DOHH2 (cell line): ENCODE data around the gene AHI1.

Experiments
- EZH2phosphoT487 ChIP-seq: fragments of 200-600 bp; sonication (generic); IDR thresholded peaks from 2 replicates; pipeline ENCODE4 v1.6.1; 2017; ENCODE audit warnings: borderline replicate concordance, mild to moderate bottlenecking, antibody characterized with exemption, low read length, moderate library complexity, mixed read lengths
- TF ChIP-seq, protein P1 (sequence below): fragments of 200-600 bp; sonication (generic); IDR thresholded peaks from one replicate; pipeline ENCODE4 v1.5.1; 2014; ENCODE audit warnings: antibody characterized with exemption, mild to moderate bottlenecking, low read depth, low read length; ENCODE audit not compliant: poor library complexity, severe bottlenecking

DNA sequence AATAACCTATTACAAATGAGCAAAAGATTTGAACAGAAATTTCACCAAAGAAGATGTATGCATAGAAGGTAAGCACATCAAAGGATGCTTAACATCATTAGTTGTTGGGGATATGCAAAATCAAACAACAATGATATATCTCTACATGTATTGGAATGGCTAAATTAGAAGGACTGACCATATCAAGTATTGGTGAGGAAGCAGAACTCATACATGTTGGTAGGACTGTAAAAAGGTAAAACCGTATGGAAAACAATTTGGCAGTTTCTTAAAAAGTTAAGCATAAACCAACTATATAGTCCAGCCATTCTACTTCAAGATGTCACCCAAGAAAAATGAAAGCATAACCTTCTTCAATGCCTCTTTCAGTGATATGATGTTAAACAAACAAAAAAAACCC is 202.5 kb downstream of the AHI1 start:
- TF ChIP-seq, protein P1, sequence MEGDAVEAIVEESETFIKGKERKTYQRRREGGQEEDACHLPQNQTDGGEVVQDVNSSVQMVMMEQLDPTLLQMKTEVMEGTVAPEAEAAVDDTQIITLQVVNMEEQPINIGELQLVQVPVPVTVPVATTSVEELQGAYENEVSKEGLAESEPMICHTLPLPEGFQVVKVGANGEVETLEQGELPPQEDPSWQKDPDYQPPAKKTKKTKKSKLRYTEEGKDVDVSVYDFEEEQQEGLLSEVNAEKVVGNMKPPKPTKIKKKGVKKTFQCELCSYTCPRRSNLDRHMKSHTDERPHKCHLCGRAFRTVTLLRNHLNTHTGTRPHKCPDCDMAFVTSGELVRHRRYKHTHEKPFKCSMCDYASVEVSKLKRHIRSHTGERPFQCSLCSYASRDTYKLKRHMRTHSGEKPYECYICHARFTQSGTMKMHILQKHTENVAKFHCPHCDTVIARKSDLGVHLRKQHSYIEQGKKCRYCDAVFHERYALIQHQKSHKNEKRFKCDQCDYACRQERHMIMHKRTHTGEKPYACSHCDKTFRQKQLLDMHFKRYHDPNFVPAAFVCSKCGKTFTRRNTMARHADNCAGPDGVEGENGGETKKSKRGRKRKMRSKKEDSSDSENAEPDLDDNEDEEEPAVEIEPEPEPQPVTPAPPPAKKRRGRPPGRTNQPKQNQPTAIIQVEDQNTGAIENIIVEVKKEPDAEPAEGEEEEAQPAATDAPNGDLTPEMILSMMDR, result no peak
- TF ChIP-seq EZH2phosphoT487, result no peak
